HCT116 (cell line): ENCODE results near the gene CDIP1.

Experiments
- ELF1 ChIP-seq: IDR thresholded peaks from 2 replicates; pipeline ENCODE4 v1.6.1; 2012; ENCODE audit warnings: low read depth, borderline replicate concordance
- EZH2 ChIP-seq: fragments of 200-600 bp; sonication (generic); IDR thresholded peaks from 2 replicates; pipeline ENCODE4 v1.6.1; 2017; ENCODE audit warnings: antibody characterized with exemption, mixed run types
- POLR2A ChIP-seq: IDR thresholded peaks from 2 replicates; pipeline ENCODE4 v1.7.0; 2011; ENCODE audit warnings: borderline replicate concordance; ENCODE audit not compliant: insufficient read depth, insufficient read length; ENCODE audit errors: extremely low read depth
- TCF7L2 ChIP-seq: IDR thresholded peaks from 2 replicates; pipeline ENCODE4 v1.7.0; 2011; ENCODE audit warnings: borderline replicate concordance, inconsistent platforms; ENCODE audit not compliant: insufficient read depth, insufficient read length; ENCODE audit errors: extremely low read depth
- YY1 ChIP-seq: IDR thresholded peaks from 2 replicates; pipeline ENCODE4 v1.6.1; 2011; ENCODE audit warnings: low read length, low read depth, moderate library complexity, mild to moderate bottlenecking; ENCODE audit not compliant: insufficient replicate concordance; ENCODE audit errors: extremely low read depth
- ZFX ChIP-seq: fragments of 450-650 bp; IDR thresholded peaks from 2 replicates; pipeline ENCODE4 v1.6.1; 2017
- ZNF274 ChIP-seq: fragments of 200-500 bp; sonication (Bioruptor generic); IDR thresholded peaks from 2 replicates; pipeline ENCODE4 v1.6.1; 2014; ENCODE audit warnings: mild to moderate bottlenecking, low read depth, low read length, inconsistent platforms
- TF ChIP-seq, protein P1 (sequence below), 3 experiments: fragments of 200-600 bp in 1 of 3; sonication (generic) in 1 of 3; IDR thresholded peaks in 2 of 3; conservative IDR thresholded peaks in 1 of 3; 2 replicates each; pipeline ENCODE4 v1.5.1; 2012 to 2017; ENCODE audit warnings: low read depth in 2 of 3, low read length in 2 of 3, antibody characterized with exemption in 1 of 3, borderline replicate concordance in 1 of 3, control low read depth in 1 of 3, mild to moderate bottlenecking in 1 of 3, mixed read lengths in 1 of 3, mixed run types in 1 of 3, moderate library complexity in 1 of 3; ENCODE audit not compliant: insufficient read depth in 1 of 3

DNA sequence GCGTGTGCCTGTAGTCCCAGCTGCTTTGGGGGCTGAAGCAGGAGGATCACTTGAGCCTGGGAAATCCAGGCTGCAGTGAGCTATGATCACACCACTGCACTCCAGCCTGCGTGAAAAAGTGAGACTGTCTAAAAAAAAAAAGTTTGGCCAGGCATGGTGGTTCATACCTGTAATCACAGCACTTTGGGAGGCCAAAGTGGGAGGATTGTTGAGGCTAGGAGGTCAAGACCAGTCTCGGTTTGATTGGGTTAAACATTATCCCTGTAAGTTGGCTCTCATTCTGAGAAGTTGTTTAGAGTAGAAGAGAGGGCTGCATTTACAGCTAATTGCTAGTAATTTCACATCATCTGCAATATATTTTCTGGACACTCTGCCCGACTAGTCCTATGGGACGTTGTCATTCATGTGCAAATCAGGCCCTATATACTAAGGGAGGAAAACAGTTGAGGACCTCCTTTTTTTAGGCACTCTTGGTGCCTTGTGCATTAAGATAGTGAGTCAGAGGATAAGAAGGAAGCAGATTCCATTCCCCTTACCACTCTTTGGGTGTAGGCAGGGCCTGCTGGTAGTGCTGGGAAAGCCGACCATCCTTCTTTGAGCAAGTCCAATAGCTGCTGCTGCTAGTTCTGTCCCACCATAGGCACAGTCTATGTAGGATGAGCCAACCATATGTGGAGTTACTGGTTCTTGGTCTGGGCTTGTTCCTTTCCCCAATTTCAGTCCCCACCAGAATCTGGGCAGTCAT is 43.7 kb downstream of the CDIP1 start:
- TF ChIP-seq ELF1: no peak
- no peak for TF ChIP-seq EZH2
- TF ChIP-seq YY1: no peak
- TF ChIP-seq ZNF274: no peak
- TF ChIP-seq TCF7L2: no peak
- TF ChIP-seq, protein P1, sequence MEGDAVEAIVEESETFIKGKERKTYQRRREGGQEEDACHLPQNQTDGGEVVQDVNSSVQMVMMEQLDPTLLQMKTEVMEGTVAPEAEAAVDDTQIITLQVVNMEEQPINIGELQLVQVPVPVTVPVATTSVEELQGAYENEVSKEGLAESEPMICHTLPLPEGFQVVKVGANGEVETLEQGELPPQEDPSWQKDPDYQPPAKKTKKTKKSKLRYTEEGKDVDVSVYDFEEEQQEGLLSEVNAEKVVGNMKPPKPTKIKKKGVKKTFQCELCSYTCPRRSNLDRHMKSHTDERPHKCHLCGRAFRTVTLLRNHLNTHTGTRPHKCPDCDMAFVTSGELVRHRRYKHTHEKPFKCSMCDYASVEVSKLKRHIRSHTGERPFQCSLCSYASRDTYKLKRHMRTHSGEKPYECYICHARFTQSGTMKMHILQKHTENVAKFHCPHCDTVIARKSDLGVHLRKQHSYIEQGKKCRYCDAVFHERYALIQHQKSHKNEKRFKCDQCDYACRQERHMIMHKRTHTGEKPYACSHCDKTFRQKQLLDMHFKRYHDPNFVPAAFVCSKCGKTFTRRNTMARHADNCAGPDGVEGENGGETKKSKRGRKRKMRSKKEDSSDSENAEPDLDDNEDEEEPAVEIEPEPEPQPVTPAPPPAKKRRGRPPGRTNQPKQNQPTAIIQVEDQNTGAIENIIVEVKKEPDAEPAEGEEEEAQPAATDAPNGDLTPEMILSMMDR (IDR thresholded peaks at IDR 0.05 in 2 of 3, conservative IDR thresholded peaks at IDR 0.05 in 1 of 3; ENCODE audit: borderline replicate concordance in 1 of 3, insufficient read depth in 1 of 3, low read depth in 2 of 3, low read length in 2 of 3): no peak
- no peak; the same call in 1 of the 2 replicates for TF ChIP-seq ZFX
- TF ChIP-seq POLR2A: no peak
